Peyer's patch (tissue), 4 donors: ENCODE results near the gene PI4KA.

Experiments used
- POLR2A ChIP-seq, 2 donors: fragments of 450-650 bp; IDR thresholded peaks; one replicate each; pipeline ENCODE4 v1.5.1; 2017; ENCODE audit warnings: antibody characterized with exemption in 2 of 2, mild to moderate bottlenecking in 2 of 2, moderate library complexity in 2 of 2
- TF ChIP-seq, protein P1 (sequence below), 6 experiments: fragments of 450-650 bp in 4 of 6; fragments of 200-600 bp in 2 of 6; sonication (generic) in 1 of 6; IDR thresholded peaks; one replicate each; pipeline ENCODE4 v1.5.1; 2017 to 2019; ENCODE audit warnings: antibody characterized with exemption in 6 of 6, mild to moderate bottlenecking in 3 of 6, moderate library complexity in 1 of 6

DNA sequence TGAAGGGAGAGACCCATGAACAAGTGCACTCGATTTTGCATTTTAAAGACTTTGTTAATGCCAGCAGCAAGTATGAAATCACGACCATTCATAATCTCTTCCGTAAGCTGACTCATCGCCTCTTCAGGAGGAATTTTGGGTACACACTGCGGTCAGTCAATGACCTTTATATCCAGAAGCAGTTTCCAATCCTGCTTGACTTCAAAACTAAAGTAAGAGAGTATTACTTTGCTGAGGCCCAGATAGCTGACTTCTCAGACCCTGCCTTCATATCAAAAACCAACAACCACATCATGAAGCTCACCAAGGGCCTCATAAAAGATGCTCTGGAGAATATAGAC lies 78.8 kb downstream of the PI4KA start:
- TF ChIP-seq, protein P1, sequence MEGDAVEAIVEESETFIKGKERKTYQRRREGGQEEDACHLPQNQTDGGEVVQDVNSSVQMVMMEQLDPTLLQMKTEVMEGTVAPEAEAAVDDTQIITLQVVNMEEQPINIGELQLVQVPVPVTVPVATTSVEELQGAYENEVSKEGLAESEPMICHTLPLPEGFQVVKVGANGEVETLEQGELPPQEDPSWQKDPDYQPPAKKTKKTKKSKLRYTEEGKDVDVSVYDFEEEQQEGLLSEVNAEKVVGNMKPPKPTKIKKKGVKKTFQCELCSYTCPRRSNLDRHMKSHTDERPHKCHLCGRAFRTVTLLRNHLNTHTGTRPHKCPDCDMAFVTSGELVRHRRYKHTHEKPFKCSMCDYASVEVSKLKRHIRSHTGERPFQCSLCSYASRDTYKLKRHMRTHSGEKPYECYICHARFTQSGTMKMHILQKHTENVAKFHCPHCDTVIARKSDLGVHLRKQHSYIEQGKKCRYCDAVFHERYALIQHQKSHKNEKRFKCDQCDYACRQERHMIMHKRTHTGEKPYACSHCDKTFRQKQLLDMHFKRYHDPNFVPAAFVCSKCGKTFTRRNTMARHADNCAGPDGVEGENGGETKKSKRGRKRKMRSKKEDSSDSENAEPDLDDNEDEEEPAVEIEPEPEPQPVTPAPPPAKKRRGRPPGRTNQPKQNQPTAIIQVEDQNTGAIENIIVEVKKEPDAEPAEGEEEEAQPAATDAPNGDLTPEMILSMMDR (IDR thresholded peaks at IDR 0.05), result no peak
- no peak for TF ChIP-seq POLR2A (IDR thresholded peaks at IDR 0.05)
